ENCODE measurements around the gene MYBPH.

The MYBPH gene

GRCh38 chr1:203188686-203189232 lies 13.1 kb upstream of the MYBPH start:
- Mint-ChIP-seq H3K27me3 (ENCODE audit: low read depth) (peaks cover 36% of the 10 kb centered on the region), H3K9me3 (no peaks in the 10 kb centered on the region), H3K27ac (no peak overlapping the region), H3K36me3 (ENCODE audit: low read depth) (no peaks in the 10 kb centered on the region), H3K4me1 (ENCODE audit: low read depth) (no peaks in the 10 kb centered on the region), H3K4me3 (no peak overlapping the region)

DNA sequence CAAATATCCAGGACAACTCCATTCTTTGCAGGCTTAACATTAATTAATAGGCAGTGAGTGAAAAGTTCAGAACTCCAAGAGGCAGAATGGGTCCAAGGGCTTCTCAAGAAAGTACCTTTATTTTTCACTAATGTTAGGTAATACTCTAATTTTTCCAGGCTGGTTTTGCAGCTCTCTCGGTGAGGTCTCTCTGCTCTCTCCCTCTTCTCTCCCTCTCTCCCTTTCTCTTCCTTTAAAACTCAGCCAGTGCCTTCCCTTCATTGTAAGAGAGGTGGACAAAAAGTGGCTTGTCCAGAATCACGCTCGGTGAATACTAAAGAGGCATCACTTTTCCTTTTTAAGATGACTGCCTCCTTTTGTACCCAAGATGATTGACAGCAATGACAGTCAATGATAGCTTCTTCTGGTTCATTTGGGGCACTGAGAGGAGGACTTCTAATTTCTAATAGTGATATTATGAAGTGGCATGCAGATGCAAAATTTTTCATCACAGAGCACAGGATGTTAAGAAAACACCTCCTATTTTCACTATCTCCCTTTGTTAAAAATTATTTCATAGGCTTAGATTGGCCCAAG lies 12.2 kb upstream of the MYBPH start:
- H3K36me3 Mint-ChIP-seq (ENCODE audit: low read depth): no peaks in the 10 kb centered on the region
- no peaks in the 10 kb centered on the region for H3K4me1 Mint-ChIP-seq (ENCODE audit: low read depth)
- no peaks in the 10 kb centered on the region for H3K9me3 Mint-ChIP-seq
- no peak overlapping the region for H3K4me3 Mint-ChIP-seq
- H3K27me3 Mint-ChIP-seq (ENCODE audit: low read depth): peaks cover 36% of the 10 kb centered on the region
- H3K27ac Mint-ChIP-seq: no peak overlapping the region

DNA sequence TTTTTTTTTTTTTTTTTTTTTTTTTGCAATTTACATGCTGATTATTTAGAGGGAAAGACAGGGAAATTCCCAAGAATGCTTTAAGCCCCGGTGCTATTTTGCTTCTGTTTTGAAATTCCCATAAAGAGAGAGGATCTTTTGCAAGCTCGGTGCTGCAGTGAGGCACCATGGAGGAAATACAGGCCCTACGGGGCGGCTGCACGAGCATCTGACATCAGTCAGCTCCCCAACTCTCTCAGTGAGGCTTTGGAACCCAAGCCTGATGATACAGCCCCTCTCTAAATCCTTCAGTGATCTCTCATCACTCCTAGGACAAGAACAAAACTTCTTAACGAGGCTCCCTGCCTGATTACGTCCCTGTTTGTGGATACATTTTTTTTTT lies 11.7 kb upstream of the MYBPH start:
- Mint-ChIP-seq H3K9me3 (no peaks in the 10 kb centered on the region), H3K36me3 (ENCODE audit: low read depth) (no peaks in the 10 kb centered on the region), H3K4me3 (no peak overlapping the region), H3K4me1 (ENCODE audit: low read depth) (no peaks in the 10 kb centered on the region), H3K27me3 (ENCODE audit: low read depth) (peaks cover 36% of the 10 kb centered on the region), H3K27ac (no peak overlapping the region)

DNA sequence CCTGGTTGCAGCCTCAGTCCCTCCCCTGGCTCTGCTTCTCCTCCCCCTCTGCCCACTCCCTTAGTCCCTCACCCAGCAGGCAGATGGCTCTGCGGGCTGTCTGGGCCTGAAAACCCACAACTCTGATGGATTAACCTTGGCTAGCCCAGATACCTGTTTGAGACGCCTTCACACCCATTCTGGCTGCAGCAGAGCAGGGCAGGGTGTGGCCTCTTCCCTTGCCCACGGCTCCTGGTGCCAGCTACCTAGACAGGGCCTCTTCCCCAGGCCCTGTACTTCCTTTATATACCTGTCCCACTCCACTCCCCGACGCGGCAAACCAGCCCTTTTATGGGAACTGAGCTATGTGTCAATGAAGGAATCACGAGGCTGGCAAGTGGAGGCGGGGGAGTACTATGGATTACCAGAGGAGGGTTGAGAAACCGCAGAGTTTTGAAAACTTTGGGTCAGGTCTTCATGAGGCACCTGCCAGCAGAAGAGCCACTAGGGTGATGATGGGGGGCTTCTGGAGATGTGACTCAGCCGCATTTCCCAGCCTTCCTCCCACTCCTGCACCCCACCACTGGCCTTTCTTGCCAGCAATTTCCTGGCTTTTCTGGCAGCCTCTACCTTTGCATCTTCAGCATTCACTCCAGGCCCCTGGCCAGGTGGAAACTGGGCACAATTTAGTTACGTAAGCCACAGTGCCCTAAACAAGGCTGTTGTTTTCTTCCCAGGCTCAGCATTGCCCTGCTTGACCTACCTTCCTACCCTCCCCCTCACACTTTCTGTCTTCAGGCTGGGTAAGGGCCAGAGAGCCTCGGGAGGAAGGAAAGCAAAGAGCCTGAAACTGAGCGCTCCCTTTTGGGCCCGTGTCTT lies 11.0 kb upstream of the MYBPH start, which contains the start of gene CHI3L1:
Gene CHI3L1, minus strand, starts transcription at position 259 of the 858 bp plus-strand sequence. Its CDS starts 81 bp downstream, at position 178.
- Mint-ChIP-seq H3K27me3 (ENCODE audit: low read depth) (peaks cover 32% of the 10 kb centered on the region), H3K27ac (no peak within 1 kb of the TSS), H3K36me3 (ENCODE audit: low read depth) (no peaks in the 10 kb centered on the region), H3K4me3 (no peak within 1 kb of the TSS), H3K4me1 (ENCODE audit: low read depth) (no peaks in the 10 kb centered on the region), H3K9me3 (no peaks in the 10 kb centered on the region)

GRCh38 chr1:203186091-203186445 lies 10.4 kb upstream of the MYBPH start:
- Mint-ChIP-seq H3K27me3 (ENCODE audit: low read depth) (peaks cover 28% of the 10 kb centered on the region), H3K36me3 (ENCODE audit: low read depth) (no peaks in the 10 kb centered on the region), H3K27ac (no peak overlapping the region), H3K4me3 (no peak overlapping the region), H3K4me1 (ENCODE audit: low read depth) (no peaks in the 10 kb centered on the region), H3K9me3 (no peaks in the 10 kb centered on the region)

- H3K27me3 Mint-ChIP-seq (ENCODE audit: low read depth): peaks cover 28% of the 10 kb centered on the region
- H3K4me3 Mint-ChIP-seq: no peak overlapping the region
- H3K36me3 Mint-ChIP-seq (ENCODE audit: low read depth): no peaks in the 10 kb centered on the region
- no peaks in the 10 kb centered on the region for H3K4me1 Mint-ChIP-seq (ENCODE audit: low read depth)
- no peak overlapping the region for H3K27ac Mint-ChIP-seq
- H3K9me3 Mint-ChIP-seq: no peaks in the 10 kb centered on the region
Measured at GRCh38 chr1:203185585-203185984, 10.0 kb upstream of the MYBPH start.

DNA sequence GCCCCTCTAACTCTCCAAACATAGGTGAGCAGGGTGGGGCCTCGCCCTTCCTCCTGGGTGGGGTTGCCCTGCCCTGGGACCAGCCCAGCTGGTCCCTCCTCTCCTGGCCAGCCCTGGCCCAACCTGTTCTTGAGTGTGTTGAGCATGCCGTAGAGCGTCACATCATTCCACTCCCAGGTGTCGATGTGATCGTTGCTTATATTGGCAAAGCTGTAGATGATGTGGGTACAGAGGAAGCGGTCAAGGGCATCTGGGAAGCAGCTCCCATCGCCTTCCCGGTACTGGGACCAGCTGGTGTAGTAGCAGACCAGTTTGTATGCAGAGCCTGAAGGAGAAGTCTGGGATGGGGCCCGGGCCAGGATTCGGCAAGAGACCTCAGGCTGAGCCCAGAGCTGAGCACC lies 9.4 kb upstream of the MYBPH start:
- Mint-ChIP-seq H3K27ac (no peak overlapping the region), H3K27me3 (ENCODE audit: low read depth) (peaks cover 27% of the 10 kb centered on the region), H3K36me3 (ENCODE audit: low read depth) (no peaks in the 10 kb centered on the region), H3K4me3 (no peak overlapping the region), H3K4me1 (ENCODE audit: low read depth) (no peaks in the 10 kb centered on the region), H3K9me3 (no peaks in the 10 kb centered on the region)

- peaks cover 22% of the 10 kb centered on the region for H3K27me3 Mint-ChIP-seq (ENCODE audit: low read depth)
- no peaks in the 10 kb centered on the region for H3K4me1 Mint-ChIP-seq (ENCODE audit: low read depth)
- H3K36me3 Mint-ChIP-seq (ENCODE audit: low read depth): no peaks in the 10 kb centered on the region
- no peaks in the 10 kb centered on the region for H3K9me3 Mint-ChIP-seq
- no peak overlapping the region for H3K27ac Mint-ChIP-seq
- H3K4me3 Mint-ChIP-seq: no peak overlapping the region
Measured at GRCh38 chr1:203184467-203184866, 8.8 kb upstream of the MYBPH start.

DNA sequence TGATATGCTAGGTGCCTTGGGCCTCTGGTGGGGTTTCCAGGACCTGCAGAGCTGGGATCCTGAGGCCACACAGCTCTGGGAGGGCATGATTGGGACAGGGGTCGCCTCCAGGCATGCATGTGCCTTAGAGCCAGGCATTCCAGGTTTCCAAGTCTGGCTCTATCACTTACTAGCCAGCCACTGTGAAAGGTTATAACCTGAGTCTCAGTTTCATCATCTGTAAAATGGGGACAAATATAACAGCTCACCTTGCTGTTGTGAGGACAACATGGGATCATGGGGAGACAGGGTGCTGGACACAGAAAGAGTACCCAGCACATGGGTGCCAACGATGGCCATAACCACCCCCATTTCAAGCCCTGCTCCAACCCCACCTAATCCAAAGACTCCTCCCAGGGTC lies 8.2 kb upstream of the MYBPH start:
- Mint-ChIP-seq H3K4me3 (no peak overlapping the region), H3K36me3 (ENCODE audit: low read depth) (no peaks in the 10 kb centered on the region), H3K27ac (no peak overlapping the region), H3K27me3 (ENCODE audit: low read depth) (peaks cover 16% of the 10 kb centered on the region), H3K9me3 (no peaks in the 10 kb centered on the region), H3K4me1 (ENCODE audit: low read depth) (no peaks in the 10 kb centered on the region)

- Mint-ChIP-seq H3K36me3 (ENCODE audit: low read depth) (no peaks in the 10 kb centered on the region), H3K27ac (no peak overlapping the region), H3K9me3 (no peaks in the 10 kb centered on the region), H3K4me3 (no peak overlapping the region), H3K27me3 (ENCODE audit: low read depth) (peaks cover 8% of the 10 kb centered on the region), H3K4me1 (ENCODE audit: low read depth) (no peaks in the 10 kb centered on the region)
Measured at GRCh38 chr1:203182387-203182953, 6.8 kb upstream of the MYBPH start.

DNA sequence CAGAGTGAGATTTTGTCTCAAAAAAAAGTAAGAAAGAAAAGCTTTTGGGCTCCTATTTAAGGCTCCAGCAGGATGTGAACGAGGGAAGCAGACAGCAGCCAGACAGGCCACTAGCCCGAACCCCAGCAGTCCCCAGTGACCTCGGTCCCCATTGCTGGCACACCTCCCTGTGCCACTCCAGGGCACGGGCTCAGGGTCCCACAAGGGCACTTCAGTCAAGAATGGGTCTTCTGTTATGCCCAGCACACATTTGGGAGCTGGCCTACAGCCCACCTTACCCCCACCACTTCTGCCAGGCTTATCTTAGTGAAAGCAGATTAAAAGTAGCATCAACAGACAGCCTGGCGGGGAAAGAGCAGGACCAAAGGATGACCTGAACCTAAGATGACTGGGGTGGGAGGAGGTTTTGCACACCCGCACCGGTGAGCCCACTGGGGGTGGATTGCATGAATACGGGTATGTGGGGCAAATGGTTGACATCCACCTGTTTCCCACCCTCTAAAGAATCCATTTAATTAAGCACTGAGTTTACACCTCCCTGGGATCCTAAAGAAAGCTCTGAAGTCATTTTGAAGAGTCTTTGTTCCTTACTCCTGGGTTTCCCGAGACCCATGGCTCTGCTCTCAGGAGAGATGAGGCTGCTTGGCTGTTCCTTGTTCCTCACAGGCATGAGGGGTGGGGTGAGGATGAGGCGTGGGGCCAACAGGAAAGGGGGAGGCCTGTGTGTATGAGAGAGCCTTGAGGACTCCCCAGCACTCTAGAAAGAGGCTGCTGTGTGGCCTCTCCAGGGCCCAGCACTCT lies 6.2 kb upstream of the MYBPH start:
- no peaks in the 10 kb centered on the region for H3K9me3 Mint-ChIP-seq
- H3K4me3 Mint-ChIP-seq: no peak overlapping the region
- H3K27me3 Mint-ChIP-seq (ENCODE audit: low read depth): peaks cover 3% of the 10 kb centered on the region
- H3K27ac Mint-ChIP-seq: no peak overlapping the region
- H3K4me1 Mint-ChIP-seq (ENCODE audit: low read depth): no peaks in the 10 kb centered on the region
- no peaks in the 10 kb centered on the region for H3K36me3 Mint-ChIP-seq (ENCODE audit: low read depth)

- Mint-ChIP-seq H3K9me3 (no peaks in the 10 kb centered on the region), H3K4me1 (ENCODE audit: low read depth) (no peaks in the 10 kb centered on the region), H3K27ac (no peak overlapping the region), H3K36me3 (ENCODE audit: low read depth) (no peaks in the 10 kb centered on the region), H3K27me3 (ENCODE audit: low read depth) (peaks cover 3% of the 10 kb centered on the region), H3K4me3 (no peak overlapping the region)
Measured at GRCh38 chr1:203180611-203181330, 5.1 kb upstream of the MYBPH start.

DNA sequence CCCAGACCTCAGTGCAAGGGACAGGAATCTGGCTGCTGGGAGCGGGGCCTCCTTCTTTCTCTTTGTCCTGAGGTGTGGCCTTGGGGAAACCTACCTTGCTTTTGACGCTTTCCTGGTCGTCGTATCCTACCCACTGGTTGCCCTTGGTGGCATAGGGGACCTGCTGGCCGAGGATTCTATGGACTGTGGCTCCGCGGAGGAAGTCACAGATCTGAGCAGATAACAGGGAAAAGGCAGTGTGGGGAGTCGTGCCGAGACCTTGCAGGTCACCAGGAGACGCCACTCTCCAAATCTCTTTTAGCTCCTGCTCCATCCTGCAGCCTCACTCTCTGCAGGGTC lies 4.0 kb upstream of the MYBPH start:
- no peaks in the 10 kb centered on the region for H3K9me3 Mint-ChIP-seq
- H3K27ac Mint-ChIP-seq: no peak overlapping the region
- H3K27me3 Mint-ChIP-seq (ENCODE audit: low read depth): peaks cover 3% of the 10 kb centered on the region
- H3K4me1 Mint-ChIP-seq (ENCODE audit: low read depth): no peaks in the 10 kb centered on the region
- no peak overlapping the region for H3K4me3 Mint-ChIP-seq
- H3K36me3 Mint-ChIP-seq (ENCODE audit: low read depth): no peaks in the 10 kb centered on the region

All from T-helper 1 cell treated with Interleukin-12 subunit alpha and Interleukin-12 subunit beta and Interleukin-4 antibody, amounts not matched to agents 30 μg/mL and 1 μg/mL, for 36 hours (primary cell).